BE2C (cell line): ENCODE results near the gene ATP8A2.
"Not testable (repeated sequence)": the region's sequence is repeated elsewhere in the genome, so short reads cannot be mapped to it uniquely, and the experiment has no call there.

Experiments
- DNase-seq: peaks from one replicate; pipeline ENCODE4 v3.0.0-alpha.2; 2020
- H3K27me3 ChIP-seq: fragments of 250-450 bp; sonication (Bioruptor Pico); 2 replicates; pipeline ENCODE4 v1.5.1; 2020; ENCODE audit warnings: mild to moderate bottlenecking
- H3K36me3 ChIP-seq: fragments of 250-450 bp; sonication (Bioruptor Pico); 2 replicates; pipeline ENCODE4 v1.5.1; 2020; ENCODE audit warnings: mild to moderate bottlenecking
- H3K4me1 ChIP-seq: fragments of 250-450 bp; sonication (Bioruptor Pico); 2 replicates; pipeline ENCODE4 v1.5.1; 2020
- H3K4me3 ChIP-seq: 2 replicates; pipeline ENCODE4 v1.5.1; 2011; ENCODE audit warnings: low read depth, low read length
- H3K9me3 ChIP-seq: fragments of 250-450 bp; sonication (Bioruptor Pico); 2 replicates; pipeline ENCODE4 v1.5.1; 2020
- CTCF ChIP-seq: IDR thresholded peaks from 2 replicates; pipeline ENCODE4 v1.5.1; 2012; ENCODE audit warnings: mild to moderate bottlenecking, low read depth, low read length

ATP8A2 gene

GRCh38 chr13:25768376-25768775 lies 396.6 kb downstream of the ATP8A2 start:
- Histone ChIP-seq H3K4me3 (no peak overlapping the region), H3K27me3 (no peaks in the 10 kb centered on the region), H3K9me3 (no peaks in the 10 kb centered on the region), H3K4me1 (no peaks in the 10 kb centered on the region), H3K36me3 (no peaks in the 10 kb centered on the region)
- TF ChIP-seq CTCF = no peak
- no peak for DNase-seq

GRCh38 chr13:25768838-25769237 lies 397.1 kb downstream of the ATP8A2 start:
- TF ChIP-seq CTCF = no peak
- Histone ChIP-seq H3K36me3 (no peaks in the 10 kb centered on the region), H3K27me3 (no peaks in the 10 kb centered on the region), H3K4me3 (no peak overlapping the region), H3K4me1 (no peaks in the 10 kb centered on the region), H3K9me3 (no peaks in the 10 kb centered on the region)
- no peak for DNase-seq

GRCh38 chr13:25770601-25771000 lies 398.8 kb downstream of the ATP8A2 start:
- H3K9me3 ChIP-seq = no peaks in the 10 kb centered on the region
- no peaks in the 10 kb centered on the region for H3K27me3 ChIP-seq
- no peak overlapping the region for H3K4me3 ChIP-seq
- H3K4me1 ChIP-seq = no peaks in the 10 kb centered on the region
- H3K36me3 ChIP-seq = no peaks in the 10 kb centered on the region
- TF ChIP-seq CTCF = no peak
- no peak for DNase-seq

- Histone ChIP-seq H3K27me3 (no peaks in the 10 kb centered on the region), H3K4me3 (no peak overlapping the region), H3K4me1 (no peaks in the 10 kb centered on the region), H3K9me3 (no peaks in the 10 kb centered on the region), H3K36me3 (no peaks in the 10 kb centered on the region)
- TF ChIP-seq CTCF = no peak
- DNase-seq = no peak
Observed at GRCh38 chr13:25771202-25771601, 399.4 kb downstream of the ATP8A2 start.

- Histone ChIP-seq H3K36me3 (no peaks in the 10 kb centered on the region), H3K4me1 (no peaks in the 10 kb centered on the region), H3K4me3 (no peak overlapping the region), H3K27me3 (no peaks in the 10 kb centered on the region), H3K9me3 (no peaks in the 10 kb centered on the region)
- no peak for DNase-seq
- no peak for TF ChIP-seq CTCF
Observed at GRCh38 chr13:25771641-25772478, 400.1 kb downstream of the ATP8A2 start.

GRCh38 chr13:25772534-25772933 lies 400.8 kb downstream of the ATP8A2 start:
- not testable (repeated sequence) for H3K4me3 ChIP-seq, H3K27me3 ChIP-seq, H3K36me3 ChIP-seq, DNase-seq, H3K4me1 ChIP-seq, H3K9me3 ChIP-seq

GRCh38 chr13:25774056-25774455 lies 402.3 kb downstream of the ATP8A2 start:
- H3K27me3 ChIP-seq, DNase-seq, H3K36me3 ChIP-seq, H3K9me3 ChIP-seq, H3K4me3 ChIP-seq, H3K4me1 ChIP-seq: not testable (repeated sequence)
